ENCODE results near the gene CROCC2.

CROCC2 gene

GRCh38 chr2:240869956-240870875 is 35.9 kb upstream of the CROCC2 start:
- no peak overlapping the region for H3K4me2 ChIP-seq (ENCODE audit: low read length)
- H3K27ac ChIP-seq (ENCODE audit: low read depth, low read length, poor library complexity, severe bottlenecking), result no peak overlapping the region
- no peaks in the 10 kb centered on the region for H3F3A ChIP-seq (ENCODE audit: insufficient read depth, low read length)
- no peaks in the 10 kb centered on the region for H3K9me3 ChIP-seq (ENCODE audit: low read length)
- H3K27me3 ChIP-seq (ENCODE audit: insufficient read depth, low read length), result peaks cover 3% of the 10 kb centered on the region; the same call in 1 of the 2 replicates
- H4K20me1 ChIP-seq (ENCODE audit: insufficient read depth, low read length), result no peaks in the 10 kb centered on the region
- H3K9me2 ChIP-seq (ENCODE audit: low read depth, low read length), result no peaks in the 10 kb centered on the region
- no peaks in the 10 kb centered on the region for H3K79me2 ChIP-seq (ENCODE audit: insufficient read depth, low read length)
- H2AFZ ChIP-seq (ENCODE audit: low read length), result no peak overlapping the region
- H3K4me3 ChIP-seq (ENCODE audit: low read depth, low read length, poor library complexity, severe bottlenecking), result no peak overlapping the region
- no peaks in the 10 kb centered on the region for H3K4me1 ChIP-seq (ENCODE audit: insufficient read depth, low read length, severe bottlenecking)
- H3K36me3 ChIP-seq (ENCODE audit: insufficient read depth, low read length), result no peaks in the 10 kb centered on the region
- TF ChIP-seq, protein P1, sequence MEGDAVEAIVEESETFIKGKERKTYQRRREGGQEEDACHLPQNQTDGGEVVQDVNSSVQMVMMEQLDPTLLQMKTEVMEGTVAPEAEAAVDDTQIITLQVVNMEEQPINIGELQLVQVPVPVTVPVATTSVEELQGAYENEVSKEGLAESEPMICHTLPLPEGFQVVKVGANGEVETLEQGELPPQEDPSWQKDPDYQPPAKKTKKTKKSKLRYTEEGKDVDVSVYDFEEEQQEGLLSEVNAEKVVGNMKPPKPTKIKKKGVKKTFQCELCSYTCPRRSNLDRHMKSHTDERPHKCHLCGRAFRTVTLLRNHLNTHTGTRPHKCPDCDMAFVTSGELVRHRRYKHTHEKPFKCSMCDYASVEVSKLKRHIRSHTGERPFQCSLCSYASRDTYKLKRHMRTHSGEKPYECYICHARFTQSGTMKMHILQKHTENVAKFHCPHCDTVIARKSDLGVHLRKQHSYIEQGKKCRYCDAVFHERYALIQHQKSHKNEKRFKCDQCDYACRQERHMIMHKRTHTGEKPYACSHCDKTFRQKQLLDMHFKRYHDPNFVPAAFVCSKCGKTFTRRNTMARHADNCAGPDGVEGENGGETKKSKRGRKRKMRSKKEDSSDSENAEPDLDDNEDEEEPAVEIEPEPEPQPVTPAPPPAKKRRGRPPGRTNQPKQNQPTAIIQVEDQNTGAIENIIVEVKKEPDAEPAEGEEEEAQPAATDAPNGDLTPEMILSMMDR (IDR thresholded peaks at IDR 0.05; ENCODE audit: low read length), result no peak
- no peak for TF ChIP-seq EZH2 (IDR thresholded peaks at IDR 0.05; ENCODE audit: borderline replicate concordance, low read length)
- no peak overlapping the region for H3K9ac ChIP-seq (ENCODE audit: low read length)

- no peak overlapping the region for H3K27ac ChIP-seq (ENCODE audit: low read depth, low read length, poor library complexity, severe bottlenecking)
- H4K20me1 ChIP-seq (ENCODE audit: insufficient read depth, low read length), result no peaks in the 10 kb centered on the region
- peaks cover 3% of the 10 kb centered on the region; the same call in 1 of the 2 replicates for H3K27me3 ChIP-seq (ENCODE audit: insufficient read depth, low read length)
- H3K9me3 ChIP-seq (ENCODE audit: low read length), result no peaks in the 10 kb centered on the region
- no peaks in the 10 kb centered on the region for H3K79me2 ChIP-seq (ENCODE audit: insufficient read depth, low read length)
- no peak overlapping the region for H3K4me3 ChIP-seq (ENCODE audit: low read depth, low read length, poor library complexity, severe bottlenecking)
- no peaks in the 10 kb centered on the region for H3K36me3 ChIP-seq (ENCODE audit: insufficient read depth, low read length)
- no peak overlapping the region for H3K4me2 ChIP-seq (ENCODE audit: low read length)
- no peak overlapping the region for H3K9ac ChIP-seq (ENCODE audit: low read length)
- no peaks in the 10 kb centered on the region for H3K9me2 ChIP-seq (ENCODE audit: low read depth, low read length)
- H3K4me1 ChIP-seq (ENCODE audit: insufficient read depth, low read length, severe bottlenecking), result no peaks in the 10 kb centered on the region
- H2AFZ ChIP-seq (ENCODE audit: low read length), result no peak overlapping the region
- TF ChIP-seq, protein P1 (IDR thresholded peaks at IDR 0.05; ENCODE audit: low read length), result no peak
- TF ChIP-seq EZH2 (IDR thresholded peaks at IDR 0.05; ENCODE audit: borderline replicate concordance, low read length), result no peak
- H3F3A ChIP-seq (ENCODE audit: insufficient read depth, low read length), result no peaks in the 10 kb centered on the region
Observed at GRCh38 chr2:240871071-240871958, 34.8 kb upstream of the CROCC2 start.

DNA sequence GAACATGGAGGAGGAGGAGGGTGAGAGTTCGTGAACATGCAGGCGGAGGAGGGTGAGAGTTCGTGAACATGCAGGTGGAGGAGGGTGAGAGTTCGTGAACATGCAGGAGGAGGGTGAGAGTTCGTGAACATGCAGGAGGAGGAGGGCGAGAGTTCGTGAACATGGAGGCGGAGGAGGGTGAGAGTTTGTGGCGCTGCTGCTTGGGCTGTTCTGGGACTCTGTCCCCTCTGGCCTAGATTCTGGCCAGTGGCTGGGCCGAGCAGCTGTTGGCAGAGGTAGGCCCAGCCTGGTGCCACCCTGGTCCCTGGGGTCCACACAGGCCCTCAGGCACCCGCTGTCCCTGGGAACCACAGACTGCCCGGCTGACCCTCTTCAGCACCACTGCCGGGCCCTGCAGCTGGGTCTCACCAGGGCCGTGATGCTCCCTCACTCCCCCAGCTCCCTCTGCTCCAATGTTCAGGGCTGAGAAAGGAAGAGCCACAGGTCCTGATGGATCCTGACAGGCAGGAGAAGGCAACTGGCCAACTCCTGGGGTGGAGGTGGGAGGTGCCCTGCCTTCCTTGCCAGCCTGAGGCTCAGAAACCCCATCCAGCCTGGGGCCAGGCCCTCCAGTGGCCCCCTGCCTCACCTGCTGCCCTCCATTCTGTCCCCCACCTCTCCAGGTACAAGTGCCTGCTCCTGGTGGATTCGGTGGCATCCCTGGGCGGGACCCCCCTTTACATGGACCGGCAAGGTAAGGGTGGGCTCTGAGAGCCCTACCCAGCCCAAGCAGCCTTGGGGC is 33.6 kb upstream of the CROCC2 start:
- no peaks in the 10 kb centered on the region for H3K9me2 ChIP-seq (ENCODE audit: low read depth, low read length)
- TF ChIP-seq, protein P1 (IDR thresholded peaks at IDR 0.05; ENCODE audit: low read length), result no peak
- TF ChIP-seq EZH2 (IDR thresholded peaks at IDR 0.05; ENCODE audit: borderline replicate concordance, low read length), result no peak
- no peak overlapping the region for H3K27ac ChIP-seq (ENCODE audit: low read depth, low read length, poor library complexity, severe bottlenecking)
- no peak overlapping the region for H3K4me3 ChIP-seq (ENCODE audit: low read depth, low read length, poor library complexity, severe bottlenecking)
- no peaks in the 10 kb centered on the region for H3F3A ChIP-seq (ENCODE audit: insufficient read depth, low read length)
- peaks cover 3% of the 10 kb centered on the region; the same call in 1 of the 2 replicates for H3K27me3 ChIP-seq (ENCODE audit: insufficient read depth, low read length)
- H4K20me1 ChIP-seq (ENCODE audit: insufficient read depth, low read length), result no peaks in the 10 kb centered on the region
- no peaks in the 10 kb centered on the region for H3K4me1 ChIP-seq (ENCODE audit: insufficient read depth, low read length, severe bottlenecking)
- H3K36me3 ChIP-seq (ENCODE audit: insufficient read depth, low read length), result no peaks in the 10 kb centered on the region
- H3K4me2 ChIP-seq (ENCODE audit: low read length), result no peak overlapping the region
- no peak overlapping the region for H2AFZ ChIP-seq (ENCODE audit: low read length)
- H3K79me2 ChIP-seq (ENCODE audit: insufficient read depth, low read length), result no peaks in the 10 kb centered on the region
- H3K9ac ChIP-seq (ENCODE audit: low read length), result no peak overlapping the region
- no peaks in the 10 kb centered on the region for H3K9me3 ChIP-seq (ENCODE audit: low read length)
